Measurements from ENCODE around the gene PXK.
"Not testable (repeated sequence)": the region's sequence is repeated elsewhere in the genome, so short reads cannot be mapped to it uniquely, and the experiment has no call there.

PXK gene

DNA sequence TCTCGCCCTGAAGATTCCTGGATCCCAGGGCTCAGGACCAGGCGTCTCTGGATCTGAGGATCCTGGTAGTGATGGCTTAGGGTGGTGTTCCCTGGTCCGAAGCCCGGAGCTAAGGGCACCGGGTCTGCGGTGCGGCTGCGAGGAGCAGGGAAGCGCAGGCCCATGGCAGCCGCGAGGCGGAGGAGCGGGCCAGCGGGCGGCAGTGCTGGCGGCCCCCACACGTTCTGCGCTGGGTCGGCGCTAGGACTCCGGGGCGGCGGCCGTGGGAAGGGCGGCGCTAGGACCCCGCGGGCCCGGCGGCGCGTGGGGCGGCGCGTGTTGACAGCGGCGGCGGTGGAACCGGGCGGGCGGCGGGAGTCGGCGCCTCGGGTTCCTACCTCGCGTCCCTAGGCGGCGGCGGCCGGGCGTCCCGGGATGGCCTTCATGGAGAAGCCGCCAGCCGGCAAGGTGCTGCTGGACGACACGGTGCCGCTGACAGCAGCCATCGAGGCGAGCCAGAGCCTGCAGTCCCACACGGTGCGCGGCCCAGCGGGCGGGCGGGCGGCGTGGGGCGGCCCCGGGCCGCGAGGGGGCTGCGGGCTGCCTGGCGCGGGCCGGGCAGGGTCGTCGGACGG lies at the start of gene PXK:
TSS of gene PXK (plus strand) at position 318 of the 614 bp plus-strand sequence. CDS start at position 415, 97 bp downstream.
- peak; percentile 79 for DNase-seq (ENCODE audit: low spot score)

GRCh38 chr3:58285334-58285733 lies 47.4 kb upstream of the PXK start:
- DNase-seq (ENCODE audit: low spot score), result no peak

- no peak for DNase-seq (ENCODE audit: low spot score)
Measured at GRCh38 chr3:58287354-58287753, 45.3 kb upstream of the PXK start.

DNA sequence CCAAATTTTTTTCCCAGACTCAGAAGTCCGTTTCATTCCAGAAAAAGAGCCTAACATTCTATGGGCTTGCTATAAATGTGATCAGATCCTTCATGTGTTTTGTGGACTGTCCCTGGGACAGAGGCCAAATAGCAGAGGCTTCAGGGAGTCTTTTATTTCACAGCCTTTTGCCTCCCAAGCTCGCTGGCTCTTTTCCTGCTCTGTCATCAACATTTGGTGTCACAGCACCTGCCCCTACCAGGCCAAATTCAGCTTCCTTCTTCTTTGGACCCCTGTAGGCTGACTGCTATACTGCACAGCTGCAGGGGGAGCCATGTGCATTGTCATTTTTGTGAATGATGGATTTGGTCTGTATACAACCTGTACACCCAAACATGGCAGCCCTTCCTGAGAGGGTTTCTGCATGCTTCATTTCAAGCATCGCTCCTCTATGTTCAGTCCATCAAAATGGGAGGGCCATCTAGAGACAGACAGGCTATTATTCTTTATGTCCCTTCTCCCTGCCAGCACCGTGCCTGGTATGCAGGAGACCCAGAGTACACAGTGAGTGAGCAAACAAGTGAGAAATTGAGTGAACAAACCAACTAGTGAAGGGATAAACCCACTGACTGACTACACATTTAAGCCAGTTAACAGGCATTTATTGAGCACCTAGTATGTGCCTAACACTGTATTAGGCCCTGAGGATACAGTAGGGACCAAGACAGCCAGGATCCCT lies 44.5 kb upstream of the PXK start:
- DNase-seq (ENCODE audit: low spot score), result no peak

GRCh38 chr3:58288964-58289613 lies 43.6 kb upstream of the PXK start:
- not testable (repeated sequence) for DNase-seq (ENCODE audit: low spot score)

DNA sequence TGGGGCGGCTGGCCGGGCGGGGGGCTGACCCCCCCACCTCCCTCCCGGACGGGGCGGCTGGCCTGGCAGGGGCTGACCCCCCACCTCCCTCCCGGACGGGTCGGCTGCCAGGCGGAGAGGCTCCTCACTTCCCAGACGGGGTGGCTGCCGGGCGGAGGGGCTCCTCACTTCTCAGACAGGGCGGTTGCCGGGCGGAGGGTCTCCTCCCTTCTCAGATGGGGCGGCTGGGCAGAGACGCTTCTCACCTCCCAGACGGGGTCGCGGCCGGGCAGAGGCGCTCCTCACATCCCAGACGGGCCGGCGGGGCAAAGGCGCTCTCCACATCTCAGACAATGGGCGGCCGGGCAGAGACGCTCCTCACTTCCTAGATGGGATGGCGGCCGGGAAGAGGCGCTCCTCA lies 42.2 kb upstream of the PXK start:
- not testable (repeated sequence) for DNase-seq (ENCODE audit: low spot score)

- no peak for DNase-seq (ENCODE audit: low spot score)
Measured at GRCh38 chr3:58291671-58292338, 40.9 kb upstream of the PXK start.

DNA sequence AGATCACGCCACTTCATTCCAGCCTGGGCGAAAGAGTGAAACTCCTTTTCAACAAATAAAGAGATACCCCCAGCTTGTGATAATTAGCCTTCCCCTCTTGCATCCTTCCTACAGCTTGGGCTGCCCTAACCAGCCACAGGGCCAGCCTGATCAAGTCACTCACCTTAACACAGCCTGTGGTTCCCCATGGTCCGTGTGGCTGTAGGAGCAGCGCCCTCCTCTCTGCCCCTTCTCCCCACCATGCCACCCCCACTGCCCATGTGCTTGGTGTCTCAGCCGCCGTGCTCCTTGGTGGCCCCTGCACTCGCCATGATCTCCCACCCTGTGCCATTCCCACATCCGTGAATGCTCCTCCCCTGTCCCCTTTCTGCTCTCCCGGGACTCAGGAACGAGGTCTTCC lies 39.8 kb upstream of the PXK start:
- DNase-seq (ENCODE audit: low spot score), result no peak

GRCh38 chr3:58293516-58293915 lies 39.2 kb upstream of the PXK start:
- no peak for DNase-seq (ENCODE audit: low spot score)

- no peak for DNase-seq (ENCODE audit: low spot score)
Measured at GRCh38 chr3:58296269-58296668, 36.4 kb upstream of the PXK start.

- DNase-seq (ENCODE audit: low spot score), result no peak
Measured at GRCh38 chr3:58296843-58297242, 35.8 kb upstream of the PXK start.

- DNase-seq (ENCODE audit: low spot score), result no peak
Measured at GRCh38 chr3:58298190-58298589, 34.5 kb upstream of the PXK start.

DNA sequence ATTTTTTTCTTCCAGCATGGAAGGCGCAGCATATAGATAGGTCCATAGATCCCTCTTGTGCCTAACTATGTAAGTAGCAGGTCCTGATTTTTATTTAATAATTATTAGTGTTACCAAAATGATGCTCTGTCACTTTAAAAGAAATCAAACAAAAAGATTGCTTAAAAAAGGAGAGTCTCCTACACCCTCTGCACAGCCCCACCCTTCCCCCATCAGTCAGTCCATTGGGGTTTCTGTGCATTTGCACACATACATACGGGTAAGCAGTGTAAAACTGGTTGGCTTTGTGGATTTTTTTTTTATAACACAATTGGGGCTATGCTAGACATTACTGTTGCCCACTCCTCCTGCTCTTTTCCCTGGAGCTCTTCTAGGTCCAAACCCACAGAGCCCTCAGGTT lies 33.6 kb upstream of the PXK start:
- DNase-seq (ENCODE audit: low spot score), result no peak

DNA sequence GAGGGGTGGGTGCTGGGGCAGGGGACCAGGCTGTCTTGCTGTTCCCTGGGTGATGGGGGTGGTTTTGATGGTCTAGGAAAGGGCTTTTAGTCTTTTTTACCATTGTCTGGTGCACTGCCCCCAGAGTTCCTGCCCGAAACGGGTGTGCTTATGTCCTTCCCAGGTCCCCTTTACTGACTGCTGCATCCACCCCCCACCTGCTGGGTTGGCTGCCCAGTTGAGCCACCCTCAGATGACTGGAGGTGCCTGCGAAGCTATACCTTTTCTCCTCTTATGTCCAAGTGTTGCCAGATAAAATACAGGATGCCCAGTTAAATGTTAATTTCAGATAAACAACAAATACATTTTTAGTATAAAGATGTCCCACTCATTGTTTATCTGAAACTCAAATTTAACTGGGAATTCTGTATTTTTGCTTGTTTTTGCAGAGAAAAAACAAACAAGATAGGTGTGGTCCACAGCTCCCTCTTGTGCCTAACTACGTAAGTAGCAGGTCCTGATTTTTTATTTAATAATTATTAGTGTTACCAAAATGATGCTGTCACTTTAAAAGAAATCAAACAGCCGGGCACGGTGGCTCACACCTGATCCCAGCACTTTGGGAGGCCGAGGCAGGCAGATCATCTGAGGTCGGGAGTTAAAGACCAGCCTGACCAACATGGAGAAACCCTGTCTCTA lies 32.7 kb upstream of the PXK start:
- no peak for DNase-seq (ENCODE audit: low spot score)

GRCh38 chr3:58305882-58306711 lies 26.6 kb upstream of the PXK start, which contains the start of the genes HTD2 and RPP14:
TSS of gene HTD2 (plus strand) at chr3:58306520. CDS start at chr3:58317614, 11,094 bp downstream.
TSS of gene RPP14 (plus strand) at chr3:58306245. CDS start at chr3:58310330, 4,085 bp downstream.
- peak; percentile 98 for DNase-seq (ENCODE audit: low spot score)

- peak; percentile 49 for DNase-seq (ENCODE audit: low spot score)
Measured at GRCh38 chr3:58307639-58308215, 25.0 kb upstream of the PXK start.

DNA sequence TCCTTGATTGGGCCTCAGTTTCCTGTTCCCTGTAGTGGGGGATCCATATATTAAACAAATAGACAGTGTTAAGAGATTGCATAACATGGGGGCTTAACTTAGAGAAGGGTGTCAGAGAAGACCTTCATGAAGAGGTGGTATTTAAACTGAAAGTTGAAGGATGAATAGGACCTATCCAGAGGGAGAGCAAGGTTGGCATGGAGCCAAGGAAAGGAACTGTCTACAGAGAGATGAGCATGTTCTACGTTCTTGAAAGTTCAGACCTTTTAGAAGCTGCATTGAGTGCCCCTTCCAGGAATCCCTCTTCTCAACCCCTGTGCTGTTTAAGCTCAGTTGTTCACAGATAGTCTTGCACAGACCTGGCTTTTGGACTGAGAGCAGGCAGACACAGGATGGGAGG lies 24.0 kb upstream of the PXK start:
- DNase-seq (ENCODE audit: low spot score), result no peak

GRCh38 chr3:58317811-58318210 lies 14.9 kb upstream of the PXK start:
- no peak for DNase-seq (ENCODE audit: low spot score)

- DNase-seq (ENCODE audit: low spot score), result no peak
Measured at GRCh38 chr3:58321791-58322190, 10.9 kb upstream of the PXK start.

- no peak for DNase-seq (ENCODE audit: low spot score)
Measured at GRCh38 chr3:58322793-58323192, 9.9 kb upstream of the PXK start.
